ENCODE data around the gene GATA5.

The GATA5 gene

DNA sequence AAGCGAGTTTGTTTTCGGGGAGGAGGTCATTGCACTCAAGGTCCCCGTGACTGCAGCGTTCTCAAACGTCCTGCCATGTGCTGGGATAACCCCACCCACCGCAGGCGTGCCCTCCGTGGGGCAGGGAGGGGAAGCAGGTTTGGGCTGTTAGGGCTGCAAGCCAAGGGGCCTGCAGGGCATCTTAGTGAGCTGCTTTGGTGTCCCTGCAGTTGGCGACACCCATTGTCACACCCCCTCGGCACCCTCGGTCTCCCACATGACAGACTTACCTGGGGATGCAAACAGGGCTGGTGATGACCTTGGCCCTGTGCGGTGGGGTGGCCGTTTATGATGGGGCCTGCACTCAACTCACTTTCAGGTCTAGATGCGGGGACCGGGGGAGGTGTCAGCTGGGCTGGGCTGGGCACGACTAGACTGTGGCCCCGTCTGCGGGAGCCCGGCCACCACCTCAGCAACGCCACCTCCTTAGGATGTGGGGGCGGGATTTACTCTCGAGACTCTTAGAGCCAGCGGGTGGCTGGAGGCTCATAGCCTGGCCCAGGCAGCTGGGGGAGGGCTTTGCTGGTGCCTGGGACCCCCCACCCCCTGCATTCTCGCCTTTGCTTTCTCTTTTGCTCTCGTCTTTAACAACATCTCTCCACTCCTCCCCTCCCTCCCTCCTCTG is 6.5 kb upstream of the GATA5 start:
- no peak overlapping the region for H3K27ac ChIP-seq

GRCh38 chr20:62481425-62482145 is 5.8 kb upstream of the GATA5 start:
- Histone ChIP-seq H3K27ac (no peak overlapping the region), H3K9me3 (ENCODE audit: low read depth, low read length) (no peaks in the 10 kb centered on the region), H3K36me3 (ENCODE audit: insufficient read depth, low read length) (no peaks in the 10 kb centered on the region), H3K4me3 (0 out of 2 replicates have a peak overlapping the region, but pooled peaks have one; percentile 15), H3K9ac (ENCODE audit: insufficient read length) (no peak overlapping the region)
- no peak for TF ChIP-seq POLR2AphosphoS5 (IDR thresholded peaks at IDR 0.05; ENCODE audit: borderline replicate concordance, low read depth, low read length)
- TF ChIP-seq FOXP2 (optimal IDR thresholded peaks at IDR 0.05; ENCODE audit: control extremely low read depth, extremely low read length, insufficient read depth): no peak
- no peak for DNase-seq (ENCODE audit: low read depth, low spot score)

More for the DNA sequence above, 6.5 kb upstream of the GATA5 start:
- DNase-seq (ENCODE audit: low read depth, low spot score): no peak
- Histone ChIP-seq H3K4me3 (no peak overlapping the region), H3K36me3 (ENCODE audit: insufficient read depth, low read length) (no peaks in the 10 kb centered on the region), H3K9me3 (ENCODE audit: low read depth, low read length) (no peaks in the 10 kb centered on the region), H3K9ac (ENCODE audit: insufficient read length) (no peak overlapping the region)
- TF ChIP-seq FOXP2 (optimal IDR thresholded peaks at IDR 0.05; ENCODE audit: control extremely low read depth, extremely low read length, insufficient read depth) (no peak), EZH2 (IDR thresholded peaks at IDR 0.05) (no peak), POLR2AphosphoS5 (IDR thresholded peaks at IDR 0.05; ENCODE audit: borderline replicate concordance, low read depth, low read length) (no peak)

DNA sequence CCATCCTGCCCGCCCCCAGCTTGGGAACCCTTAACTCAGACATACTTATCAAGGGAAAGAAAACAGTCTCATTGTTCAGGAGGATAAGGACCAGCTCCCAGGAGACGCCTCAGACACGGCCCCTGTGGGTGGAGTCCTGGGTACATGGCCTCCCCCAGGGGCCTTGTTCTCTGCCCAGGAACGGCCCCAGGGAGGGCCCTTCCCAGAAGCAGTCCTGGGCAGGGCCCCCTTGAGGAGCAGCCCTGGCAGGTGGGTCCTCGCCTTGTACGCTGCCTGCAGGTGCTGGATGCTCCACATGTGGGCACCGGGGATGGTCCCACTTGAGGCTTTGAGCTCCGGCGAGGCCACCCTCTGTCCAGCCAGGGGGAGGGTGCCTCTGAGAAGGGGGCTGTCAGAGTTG is 4.5 kb upstream of the GATA5 start:
- Histone ChIP-seq H3K9ac (ENCODE audit: insufficient read length) (no peak overlapping the region), H3K4me3 (no peak overlapping the region), H3K27ac (no peak overlapping the region), H3K9me3 (ENCODE audit: low read depth, low read length) (no peaks in the 10 kb centered on the region), H3K36me3 (ENCODE audit: insufficient read depth, low read length) (no peaks in the 10 kb centered on the region)
- no peak for DNase-seq (ENCODE audit: low read depth, low spot score)
- TF ChIP-seq FOXP2 (optimal IDR thresholded peaks at IDR 0.05; ENCODE audit: control extremely low read depth, extremely low read length, insufficient read depth) (no peak), EZH2 (IDR thresholded peaks at IDR 0.05) (no peak), POLR2AphosphoS5 (IDR thresholded peaks at IDR 0.05; ENCODE audit: borderline replicate concordance, low read depth, low read length) (no peak)

DNA sequence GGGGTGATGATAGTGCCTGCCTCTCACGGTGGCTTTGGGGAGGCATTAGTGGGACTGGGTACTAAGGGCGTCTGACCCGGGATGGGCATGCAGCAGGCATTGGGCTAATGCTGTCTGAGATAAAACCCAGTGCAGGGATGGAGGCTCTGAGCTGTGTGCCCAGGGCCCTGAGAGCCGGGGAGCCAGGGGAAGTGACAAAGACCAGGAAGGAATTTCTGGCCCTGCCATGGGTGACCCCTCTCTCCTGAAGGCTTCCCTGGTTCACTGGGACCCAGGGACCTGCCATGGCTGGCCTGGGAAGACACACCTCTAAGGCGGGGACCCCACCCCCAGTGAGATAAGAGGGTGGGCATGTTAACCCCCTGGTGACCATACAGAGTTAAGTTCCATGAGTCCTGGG is 3.9 kb upstream of the GATA5 start:
- DNase-seq (ENCODE audit: low read depth, low spot score): no peak
- H3K36me3 ChIP-seq (ENCODE audit: insufficient read depth, low read length): no peaks in the 10 kb centered on the region
- no peak overlapping the region for H3K9ac ChIP-seq (ENCODE audit: insufficient read length)
- no peaks in the 10 kb centered on the region for H3K9me3 ChIP-seq (ENCODE audit: low read depth, low read length)
- TF ChIP-seq POLR2AphosphoS5 (IDR thresholded peaks at IDR 0.05; ENCODE audit: borderline replicate concordance, low read depth, low read length) (no peak), EZH2 (IDR thresholded peaks at IDR 0.05) (no peak), FOXP2 (optimal IDR thresholded peaks at IDR 0.05; ENCODE audit: control extremely low read depth, extremely low read length, insufficient read depth) (no peak)
- H3K4me3 ChIP-seq: no peak overlapping the region
- H3K27ac ChIP-seq: no peak overlapping the region

DNA sequence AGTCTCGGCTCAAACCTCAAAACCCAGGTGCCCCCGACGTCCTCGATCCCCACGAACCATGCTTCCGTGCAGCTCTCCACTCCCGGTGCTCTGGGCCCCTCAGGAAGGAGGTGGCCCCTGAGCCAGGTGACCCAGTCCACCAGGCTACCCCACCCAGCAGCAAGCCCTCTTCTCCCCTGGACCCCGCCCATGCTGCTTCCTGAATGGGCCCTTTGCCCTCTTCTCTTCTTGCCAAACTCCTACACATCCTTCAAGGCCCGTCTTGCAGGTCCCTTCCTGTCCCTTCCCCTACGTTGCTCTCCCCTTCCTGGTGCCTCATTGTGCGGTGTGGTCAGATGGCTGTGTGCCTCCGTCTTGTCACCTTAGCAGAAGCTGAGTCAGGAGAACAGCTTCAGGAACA is 3.4 kb upstream of the GATA5 start:
- Histone ChIP-seq H3K9me3 (ENCODE audit: low read depth, low read length) (no peaks in the 10 kb centered on the region), H3K9ac (ENCODE audit: insufficient read length) (no peak overlapping the region), H3K36me3 (ENCODE audit: insufficient read depth, low read length) (no peaks in the 10 kb centered on the region), H3K27ac (no peak overlapping the region), H3K4me3 (no peak overlapping the region)
- TF ChIP-seq EZH2 (IDR thresholded peaks at IDR 0.05) (no peak), POLR2AphosphoS5 (IDR thresholded peaks at IDR 0.05; ENCODE audit: borderline replicate concordance, low read depth, low read length) (no peak), FOXP2 (optimal IDR thresholded peaks at IDR 0.05; ENCODE audit: control extremely low read depth, extremely low read length, insufficient read depth) (no peak)
- no peak for DNase-seq (ENCODE audit: low read depth, low spot score)

DNA sequence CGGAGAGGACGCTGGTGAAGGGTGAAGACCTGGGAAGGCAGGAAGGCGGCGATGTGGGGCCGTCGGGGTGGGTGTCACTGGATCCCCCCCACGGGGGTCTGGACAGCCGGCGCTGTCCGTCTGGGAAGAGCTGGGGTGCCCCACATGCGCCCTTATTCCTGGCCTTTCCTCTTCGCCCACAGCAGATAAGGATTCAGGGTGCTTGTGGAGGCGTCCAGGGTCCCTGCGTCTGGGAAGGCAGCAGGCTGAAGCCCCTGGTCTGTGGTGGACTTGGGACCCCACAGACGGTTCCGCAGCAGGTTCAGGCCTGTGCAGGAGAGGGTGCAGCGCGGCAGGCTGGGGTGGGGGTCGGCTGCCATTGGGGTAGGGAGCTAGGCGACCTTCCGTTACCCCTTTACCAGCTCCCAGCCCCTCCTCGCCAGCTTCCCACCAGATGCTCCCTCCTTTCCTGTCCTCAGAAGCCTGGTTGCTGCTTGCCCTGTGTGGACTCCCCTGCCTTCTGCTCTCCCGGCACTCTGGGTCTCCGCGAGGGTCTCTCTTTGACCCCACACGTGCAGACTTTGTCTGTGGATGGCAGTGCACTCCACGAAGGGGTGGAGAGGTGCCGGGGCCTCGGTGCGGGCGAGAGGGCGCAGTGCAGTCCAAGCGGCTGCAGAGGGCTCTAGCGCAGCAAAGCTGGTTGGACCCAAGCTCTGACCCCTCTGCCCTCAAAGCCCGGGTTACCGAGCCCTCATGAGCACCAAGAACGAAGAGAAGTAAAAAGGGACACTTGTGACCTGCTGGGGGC is 2.1 kb upstream of the GATA5 start:
- TF ChIP-seq EZH2 (IDR thresholded peaks at IDR 0.05): no peak
- TF ChIP-seq POLR2AphosphoS5 (IDR thresholded peaks at IDR 0.05; ENCODE audit: borderline replicate concordance, low read depth, low read length): no peak
- no peak for TF ChIP-seq FOXP2 (optimal IDR thresholded peaks at IDR 0.05; ENCODE audit: control extremely low read depth, extremely low read length, insufficient read depth)
- Histone ChIP-seq H3K9ac (ENCODE audit: insufficient read length) (no peak overlapping the region), H3K36me3 (ENCODE audit: insufficient read depth, low read length) (no peaks in the 10 kb centered on the region), H3K4me3 (no peak overlapping the region), H3K27ac (no peak overlapping the region), H3K9me3 (ENCODE audit: low read depth, low read length) (no peaks in the 10 kb centered on the region)
- DNase-seq (ENCODE audit: low read depth, low spot score): no peak

GRCh38 chr20:62476056-62476838 is 452 bp upstream of the GATA5 start:
- no peaks in the 10 kb centered on the region for H3K36me3 ChIP-seq (ENCODE audit: insufficient read depth, low read length)
- no peak for DNase-seq (ENCODE audit: low read depth, low spot score)
- no peak overlapping the region for H3K4me3 ChIP-seq
- TF ChIP-seq FOXP2 (optimal IDR thresholded peaks at IDR 0.05; ENCODE audit: control extremely low read depth, extremely low read length, insufficient read depth) (no peak), POLR2AphosphoS5 (IDR thresholded peaks at IDR 0.05; ENCODE audit: borderline replicate concordance, low read depth, low read length) (no peak), EZH2 (IDR thresholded peaks at IDR 0.05) (no peak)
- H3K9ac ChIP-seq (ENCODE audit: insufficient read length): no peak overlapping the region
- no peaks in the 10 kb centered on the region for H3K9me3 ChIP-seq (ENCODE audit: low read depth, low read length)
- H3K27ac ChIP-seq: no peak overlapping the region
